GM19397 (cell line): ENCODE data around the gene CCDC8.
"Not testable (repeated sequence)": the region's sequence is repeated elsewhere in the genome, so short reads cannot be mapped to it uniquely, and the experiment has no call there.

Experiments used
- ATAC-seq: cut with Tn5 transposase; IDR thresholded peaks from one replicate; pipeline ENCODE4 v1.9.1; 2021; ENCODE audit warnings: mild to moderate bottlenecking, moderate library complexity; ENCODE audit not compliant: unreplicated experiment

The CCDC8 gene

GRCh38 chr19:46428239-46429135, 15.1 kb upstream of the CCDC8 start, which contains the start of gene PNMA8C:
Gene PNMA8C (minus strand): TSS chr19:46428936. CDS start chr19:46428359, 577 bp downstream.
- no peak for ATAC-seq

GRCh38 chr19:46427518-46428045, 14.2 kb upstream of the CCDC8 start:
- ATAC-seq = no peak

GRCh38 chr19:46426506-46427162, 13.3 kb upstream of the CCDC8 start:
- ATAC-seq = no peak

GRCh38 chr19:46426035-46426505, 12.7 kb upstream of the CCDC8 start:
- ATAC-seq = no peak

- no peak for ATAC-seq
Measured at GRCh38 chr19:46423188-46423587, 9.8 kb upstream of the CCDC8 start.

- no peak for ATAC-seq
Measured at GRCh38 chr19:46422344-46422743, 9.0 kb upstream of the CCDC8 start.

GRCh38 chr19:46420056-46420455, 6.7 kb upstream of the CCDC8 start:
- no peak for ATAC-seq

GRCh38 chr19:46415804-46416709, 2.7 kb upstream of the CCDC8 start:
- not testable (repeated sequence) for ATAC-seq

- ATAC-seq = not testable (repeated sequence)
Measured at GRCh38 chr19:46414899-46415298, 1.5 kb upstream of the CCDC8 start.

GRCh38 chr19:46412650-46413261, 608 bp downstream of the CCDC8 start:
- no peak for ATAC-seq

GRCh38 chr19:46411925-46412649, 1.3 kb downstream of the CCDC8 start:
- ATAC-seq = no peak

- ATAC-seq = no peak
Measured at GRCh38 chr19:46411088-46411924, 2.1 kb downstream of the CCDC8 start.

- no peak for ATAC-seq
Measured at GRCh38 chr19:46410205-46411087, 2.9 kb downstream of the CCDC8 start.

- ATAC-seq = no peak
Measured at GRCh38 chr19:46409191-46409590, 4.2 kb downstream of the CCDC8 start.

GRCh38 chr19:46408664-46409039, 4.7 kb downstream of the CCDC8 start:
- no peak for ATAC-seq

- ATAC-seq = no peak
Measured at GRCh38 chr19:46407856-46408663, 5.3 kb downstream of the CCDC8 start.

- ATAC-seq = no peak
Measured at GRCh38 chr19:46406976-46407375, 6.4 kb downstream of the CCDC8 start.
